ENCODE data around the gene FOXP1.

Gene FOXP1

DNA sequence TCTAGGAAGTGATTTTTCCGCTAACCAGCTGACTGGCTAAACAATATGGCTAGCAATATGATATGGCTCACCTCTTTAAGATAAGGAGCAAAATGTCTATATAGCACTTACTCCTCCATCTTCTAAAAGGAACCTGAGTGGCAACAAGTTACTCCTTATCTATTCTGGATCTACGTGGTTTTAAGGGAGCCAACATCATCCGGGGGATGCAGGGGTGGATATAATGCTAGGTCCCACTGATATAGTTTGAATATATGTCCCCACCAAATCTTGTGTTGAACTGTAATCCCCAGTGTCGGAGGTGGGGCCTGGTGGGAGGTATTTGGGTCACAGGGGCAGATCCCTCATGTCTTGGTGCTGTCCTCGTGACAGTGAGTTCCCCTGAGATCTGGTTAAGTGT, 500.7 kb downstream of the FOXP1 start:
- Histone ChIP-seq H4K20me1 (ENCODE audit: low read depth, low read length) (0 out of 2 replicates have a peak, but pooled peaks cover under 1% of the 10 kb centered on the region), H3K4me3 (ENCODE audit: insufficient read depth, low read length, poor library complexity, severe bottlenecking) (no peak overlapping the region), H3K36me3 (ENCODE audit: low read length) (no peaks in the 10 kb centered on the region), H3K27ac (ENCODE audit: low read depth, low read length) (no peak overlapping the region), H3K27me3 (ENCODE audit: low read length) (no peaks in the 10 kb centered on the region), H3K4me2 (ENCODE audit: low read depth, low read length, poor library complexity, severe bottlenecking) (no peak overlapping the region), H3K79me2 (ENCODE audit: insufficient read depth, low read length) (no peaks in the 10 kb centered on the region), H3K9me2 (replicated peaks; ENCODE audit: insufficient read depth, low read length) (no peaks in the 10 kb centered on the region), H3K9ac (ENCODE audit: low read length) (no peak overlapping the region), H3K9me3 (ENCODE audit: insufficient read depth, low read length) (no peaks in the 10 kb centered on the region), H3F3A (ENCODE audit: insufficient read depth) (0 out of 2 replicates have a peak, but pooled peaks cover 7% of the 10 kb centered on the region), H2AFZ (ENCODE audit: low read depth, low read length, severe bottlenecking) (no peak overlapping the region)
- TF ChIP-seq EZH2phosphoT487 (conservative IDR thresholded peaks at IDR 0.05; ENCODE audit: low read length) (no peak), CTCF (IDR thresholded peaks at IDR 0.05; ENCODE audit: insufficient read depth, low read length, poor library complexity, severe bottlenecking) (no peak)

GRCh38 chr3:71080517-71081083, 502.9 kb downstream of the FOXP1 start:
- Histone ChIP-seq H3K79me2 (ENCODE audit: insufficient read depth, low read length) (no peaks in the 10 kb centered on the region), H3K9me3 (ENCODE audit: insufficient read depth, low read length) (no peaks in the 10 kb centered on the region), H3K27ac (ENCODE audit: low read depth, low read length) (no peak overlapping the region), H3K4me3 (ENCODE audit: insufficient read depth, low read length, poor library complexity, severe bottlenecking) (no peak overlapping the region), H3K36me3 (ENCODE audit: low read length) (no peaks in the 10 kb centered on the region), H3F3A (ENCODE audit: insufficient read depth) (no peaks in the 10 kb centered on the region), H3K9ac (ENCODE audit: low read length) (no peak overlapping the region), H3K4me2 (ENCODE audit: low read depth, low read length, poor library complexity, severe bottlenecking) (no peak overlapping the region), H3K27me3 (ENCODE audit: low read length) (no peaks in the 10 kb centered on the region), H4K20me1 (ENCODE audit: low read depth, low read length) (no peaks in the 10 kb centered on the region), H3K9me2 (replicated peaks; ENCODE audit: insufficient read depth, low read length) (no peaks in the 10 kb centered on the region), H2AFZ (ENCODE audit: low read depth, low read length, severe bottlenecking) (no peak overlapping the region)
- no peak for TF ChIP-seq CTCF (IDR thresholded peaks at IDR 0.05; ENCODE audit: insufficient read depth, low read length, poor library complexity, severe bottlenecking)
- TF ChIP-seq EZH2phosphoT487 (conservative IDR thresholded peaks at IDR 0.05; ENCODE audit: low read length), result no peak

DNA sequence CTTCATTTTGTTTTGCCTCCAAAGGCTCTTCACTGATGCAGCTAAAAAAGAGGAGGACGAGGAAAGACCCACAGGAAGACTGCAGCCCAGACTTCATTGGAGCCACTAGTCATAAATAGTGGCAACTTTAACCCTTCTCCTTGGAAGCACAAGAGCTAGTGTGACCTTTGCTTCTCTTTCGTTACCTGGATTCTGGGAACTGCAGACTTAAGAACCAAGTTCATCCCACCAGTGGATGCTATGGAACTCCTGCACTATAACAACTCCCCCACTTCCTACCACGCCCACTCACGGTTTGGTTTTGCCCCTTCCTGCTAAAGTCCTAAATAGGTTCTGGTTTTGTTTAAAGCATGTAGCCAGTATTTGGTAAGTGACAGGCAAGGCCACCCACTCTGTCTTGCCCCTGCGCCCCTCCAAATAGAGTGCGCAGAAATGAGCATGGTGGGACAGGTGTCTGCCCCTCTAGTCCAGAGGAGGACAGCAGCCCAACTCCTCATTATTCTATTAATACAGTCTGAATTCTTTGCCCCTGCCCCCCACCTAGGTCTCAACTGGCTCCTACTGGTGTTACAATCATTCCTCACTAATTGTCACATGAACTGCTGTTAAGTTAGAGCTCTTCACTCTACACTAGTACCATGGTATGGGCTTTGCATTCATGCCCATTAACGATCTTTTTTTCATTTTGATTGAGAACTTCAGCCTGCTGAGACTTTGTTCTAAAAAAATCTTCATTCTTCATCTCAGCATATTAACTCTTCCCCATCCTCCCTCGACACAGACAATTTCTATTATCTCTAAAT, 504.6 kb downstream of the FOXP1 start:
- Histone ChIP-seq H2AFZ (ENCODE audit: low read depth, low read length, severe bottlenecking) (no peak overlapping the region), H3K36me3 (ENCODE audit: low read length) (no peaks in the 10 kb centered on the region), H3F3A (ENCODE audit: insufficient read depth) (no peaks in the 10 kb centered on the region), H3K27me3 (ENCODE audit: low read length) (no peaks in the 10 kb centered on the region), H4K20me1 (ENCODE audit: low read depth, low read length) (no peaks in the 10 kb centered on the region), H3K9ac (ENCODE audit: low read length) (no peak overlapping the region), H3K27ac (ENCODE audit: low read depth, low read length) (no peak overlapping the region), H3K4me3 (ENCODE audit: insufficient read depth, low read length, poor library complexity, severe bottlenecking) (no peak overlapping the region), H3K9me3 (ENCODE audit: insufficient read depth, low read length) (no peaks in the 10 kb centered on the region), H3K9me2 (replicated peaks; ENCODE audit: insufficient read depth, low read length) (no peaks in the 10 kb centered on the region), H3K4me2 (ENCODE audit: low read depth, low read length, poor library complexity, severe bottlenecking) (no peak overlapping the region), H3K79me2 (ENCODE audit: insufficient read depth, low read length) (no peaks in the 10 kb centered on the region)
- TF ChIP-seq CTCF (IDR thresholded peaks at IDR 0.05; ENCODE audit: insufficient read depth, low read length, poor library complexity, severe bottlenecking), result no peak
- TF ChIP-seq EZH2phosphoT487 (conservative IDR thresholded peaks at IDR 0.05; ENCODE audit: low read length), result no peak

Data from SU-DHL-6 (cell line).